B cell (primary cell): ENCODE measurements around the gene WDR70. TPM values are rescaled to one million over a fixed set of nuclear protein-coding genes. Genes with fewer than 3 reads are reported as not detected.

Experiments used
- ATAC-seq: fragments of 200-7000 bp; cut with Tn5 transposase; one replicate; pipeline ENCODE4 v1.10.0; 2021; ENCODE audit warnings: low read depth, mild to moderate bottlenecking, moderate number of reproducible peaks, moderate library complexity
- CTCF ChIA-PET: fragments of 350-600 bp; sonication (Branson Sonifier 250); formaldehyde crosslinking; loops from one replicate; lab custom pipeline; 2021; ENCODE audit warnings: antibody characterized with exemption, inconsistent platforms; lab: Charles Lee
- POLR2A ChIA-PET: fragments of 350-600 bp; sonication (Branson Sonifier 250); formaldehyde crosslinking; loops from one replicate; lab custom pipeline; 2021; ENCODE audit warnings: antibody characterized with exemption; lab: Charles Lee
- DNase-seq: peaks from one replicate; pipeline ENCODE4 v3.0.0; 2013
- H2AFZ ChIP-seq: 2 replicates; pipeline ENCODE4 v1.6.1; 2012; ENCODE audit warnings: mild to moderate bottlenecking, low read depth, low read length; ENCODE audit not compliant: insufficient read depth, poor library complexity, severe bottlenecking
- H3K27ac ChIP-seq, 2 donors: 1 replicate in 1 of 2; 2 replicates in 1 of 2; pipeline ENCODE4 v1.5.1; 2012 to 2013; ENCODE audit warnings: low read length in 2 of 2, mild to moderate bottlenecking in 2 of 2, moderate library complexity in 1 of 2
- H3K27me3 ChIP-seq, 4 experiments: fragments of 200-600 bp in 1 of 4; sonication (generic) in 1 of 4; replicated peaks in 1 of 4; 1 replicate in 2 of 4; 2 replicates in 2 of 4; pipeline versions ENCODE4 v1.6.1 to v1.7.0; 2013 to 2016; ENCODE audit warnings: low read length in 3 of 4, mild to moderate bottlenecking in 2 of 4, mixed read lengths in 1 of 4, moderate library complexity in 1 of 4; ENCODE audit not compliant: insufficient read depth in 4 of 4, control insufficient read depth in 3 of 4; ENCODE audit errors: control extremely low read depth in 1 of 4
- H3K36me3 ChIP-seq, 2 experiments: replicated peaks in 1 of 2; 1 replicate in 1 of 2; 2 replicates in 1 of 2; pipeline versions ENCODE4 v1.6.1 to v1.7.1; 2013; ENCODE audit warnings: low read length in 1 of 2; ENCODE audit not compliant: insufficient read depth in 2 of 2, control insufficient read depth in 1 of 2; ENCODE audit errors: control extremely low read depth in 1 of 2, extremely low read depth in 1 of 2
- H3K4me1 ChIP-seq, 2 donors: fragments of 200-600 bp in 1 of 2; sonication (generic) in 1 of 2; 1 replicate in 1 of 2; 2 replicates in 1 of 2; pipeline versions ENCODE4 v1.5.1 to v1.6.1; 2013 to 2017; ENCODE audit warnings: low read length in 2 of 2; ENCODE audit not compliant: control insufficient read depth in 2 of 2, insufficient read depth in 2 of 2
- H3K4me2 ChIP-seq: replicated peaks from 2 replicates; pipeline ENCODE3; 2012; ENCODE audit warnings: mild to moderate bottlenecking, low read depth, low read length; ENCODE audit not compliant: poor library complexity, severe bottlenecking
- H3K4me3 ChIP-seq, 5 experiments: fragments of 200-600 bp in 1 of 5; sonication (generic) in 1 of 5; 1 replicate in 3 of 5; 2 replicates in 2 of 5; pipeline versions ENCODE4 v1.5.1 to v1.7.0; 2011 to 2016; ENCODE audit warnings: low read length in 4 of 5, mild to moderate bottlenecking in 4 of 5, low read depth in 2 of 5, control low read depth in 1 of 5, moderate library complexity in 1 of 5; ENCODE audit not compliant: insufficient read depth in 1 of 5; ENCODE audit errors: control extremely low read depth in 1 of 5, extremely low read depth in 1 of 5
- H3K79me2 ChIP-seq: fragments of 200-600 bp; sonication (generic); one replicate; pipeline ENCODE4 v1.6.0; 2016; ENCODE audit warnings: low read length; ENCODE audit not compliant: control insufficient read depth, insufficient read depth
- H3K9ac ChIP-seq: fragments of 200-600 bp; sonication (generic); 2 replicates; pipeline ENCODE4 v1.6.1; 2017; ENCODE audit warnings: mild to moderate bottlenecking, low read length, moderate library complexity
- H3K9me3 ChIP-seq, 3 donors: one replicate each; pipeline versions ENCODE4 v1.6.1 to v1.7.1; 2013; ENCODE audit warnings: low read length in 2 of 3; ENCODE audit not compliant: control insufficient read depth in 2 of 3, insufficient read depth in 1 of 3; ENCODE audit errors: control extremely low read depth in 1 of 3
- H4K20me1 ChIP-seq: 2 replicates; pipeline ENCODE4 v1.6.0; 2012; ENCODE audit warnings: mild to moderate bottlenecking, low read length; ENCODE audit not compliant: insufficient read depth, control insufficient read depth, poor library complexity, severe bottlenecking
- H3K27ac Mint-ChIP-seq: one replicate; pipeline ENCODE4 v1.8.0; 2021; ENCODE audit warnings: mixed read lengths
- H3K27me3 Mint-ChIP-seq: one replicate; pipeline ENCODE4 v1.8.0; 2021; ENCODE audit warnings: mixed read lengths
- H3K4me1 Mint-ChIP-seq: one replicate; pipeline ENCODE4 v1.8.0; 2021; ENCODE audit warnings: mixed read lengths
- H3K4me3 Mint-ChIP-seq: one replicate; pipeline ENCODE4 v1.8.0; 2021; ENCODE audit warnings: mixed read lengths
- H3K9me3 Mint-ChIP-seq: one replicate; pipeline ENCODE4 v1.8.0; 2022; ENCODE audit warnings: mixed read lengths; ENCODE audit not compliant: insufficient read depth
- CTCF ChIP-seq: fragments of 200-600 bp; IDR thresholded peaks from one replicate; pipeline ENCODE4 v1.8.0; 2022; ENCODE audit warnings: antibody characterized with exemption, mild to moderate bottlenecking
- EZH2 ChIP-seq: IDR thresholded peaks from 2 replicates; pipeline ENCODE4 v1.6.1; 2012; ENCODE audit warnings: borderline replicate concordance, low read depth, mild to moderate bottlenecking, moderate library complexity, low read length; ENCODE audit not compliant: insufficient read depth, poor library complexity, severe bottlenecking
- WGBS: methylation state at CpG from one replicate; pipeline ENCODE4 v1.1.5; 2013; ENCODE audit warnings: missing lambda C conversion rate; ENCODE audit not compliant: insufficient coverage; 5-methylcytosine and 5-hydroxymethylcytosine counted together
- intact Hi-C: fragments of 100-400 bp; cut with micrococcal nuclease; formaldehyde crosslinking; loops from one replicate; pipeline ENCODE4 v1.10.0; 2022
- polyA plus RNA-seq: library from polyadenylated mRNA; depleted of rRNA; stranded (reverse); fragments of >200 nt; gene quantifications from 2 replicates; pipeline ENCODE4 v1.2.3, GENCODE V29; 2012
- total RNA-seq, 2 donors: library from RNA; stranded (reverse); fragments of 120-200 nt in 1 of 2; gene quantifications; 1 replicate in 1 of 2; 2 replicates in 1 of 2; pipeline versions ENCODE4 v1.2.3 to v1.2.4, GENCODE V29; 2013 to 2022

Gene WDR70
- total and polyA plus RNA-seq, 2 donors (not counting 1 experiment from before 2014, with no cell fraction given): 12.8 to 46.8 TPM

DNA sequence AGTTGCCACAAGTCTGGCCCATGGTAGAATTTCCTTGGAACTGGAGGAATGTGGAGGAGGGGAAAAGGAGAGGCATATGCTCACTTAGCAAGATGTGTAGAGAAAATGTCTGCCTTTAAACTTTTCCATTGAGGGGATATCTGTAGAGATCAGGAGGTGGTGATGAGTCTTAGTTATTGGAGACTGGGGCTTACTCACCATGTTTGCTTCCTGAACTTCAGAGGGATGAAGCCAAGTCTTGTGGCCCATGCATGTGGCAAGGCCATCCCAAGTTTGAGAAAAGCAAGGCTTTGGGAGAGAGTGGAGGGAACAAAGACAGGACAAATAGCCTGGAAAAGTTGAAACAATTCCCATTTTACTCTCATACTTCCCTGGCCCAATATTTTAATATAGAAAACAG is 336.2 kb downstream of the WDR70 start:
- H3K36me3 ChIP-seq: peaks cover 0 to 12% of the 10 kb centered on the region in 2 experiments
- H4K20me1 ChIP-seq: no peaks in the 10 kb centered on the region
- no peak overlapping the region for H3K4me3 ChIP-seq
- TF ChIP-seq EZH2 (no peak), CTCF (no peak)
- Mint-ChIP-seq H3K9me3 (no peaks in the 10 kb centered on the region), H3K4me1 (no peaks in the 10 kb centered on the region), H3K27ac (no peak overlapping the region), H3K4me3 (no peak overlapping the region), H3K27me3 (no peaks in the 10 kb centered on the region)
- POLR2A ChIA-PET: no interaction called here
- CTCF ChIA-PET: no interaction called here
- H3K27ac ChIP-seq: no peak overlapping the region
- H3K79me2 ChIP-seq: no peaks in the 10 kb centered on the region
- H3K4me1 ChIP-seq: no peaks in the 10 kb centered on the region
- no peaks in the 10 kb centered on the region for H3K27me3 ChIP-seq
- no peak overlapping the region for H3K9ac ChIP-seq
- H3K4me2 ChIP-seq: no peak overlapping the region
- intact Hi-C loops: no loop called here
- H3K9me3 ChIP-seq: no peaks in the 10 kb centered on the region
- no peak for ATAC-seq
- H2AFZ ChIP-seq: no peak overlapping the region
- DNase-seq: no peak

DNA sequence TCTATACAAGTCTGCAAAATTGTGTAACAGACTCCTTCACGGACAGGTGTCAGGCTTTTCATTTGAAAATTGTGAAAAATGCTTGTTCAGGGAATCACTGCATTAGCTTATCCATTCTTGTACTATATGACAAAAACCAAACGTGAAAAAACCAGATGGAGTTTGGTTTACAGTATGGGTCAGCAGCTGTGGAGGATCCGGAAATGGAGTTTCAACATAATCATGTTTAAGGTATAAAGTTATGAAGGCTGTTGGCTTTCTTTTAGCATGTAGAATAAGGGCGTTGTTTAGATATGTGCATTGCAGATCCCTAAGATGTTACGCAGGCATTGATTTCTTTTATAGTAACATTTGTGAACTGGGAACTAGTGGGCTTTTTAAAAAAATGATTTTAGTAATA is 336.9 kb downstream of the WDR70 start:
- no peak overlapping the region for H3K4me2 ChIP-seq
- peaks cover 0 to 13% of the 10 kb centered on the region in 2 experiments for H3K36me3 ChIP-seq
- intact Hi-C loops: no loop called here

More for the DNA sequence above, 336.9 kb downstream of the WDR70 start:
- CTCF ChIA-PET: no interaction called here
- POLR2A ChIA-PET: no interaction called here
- WGBS: 100% methylated on average over 2 of the region's 5 CpGs
- no peaks in the 10 kb centered on the region for H3K79me2 ChIP-seq
- H3K9me3 ChIP-seq: no peaks in the 10 kb centered on the region
- Mint-ChIP-seq H3K4me3 (no peak overlapping the region), H3K4me1 (no peaks in the 10 kb centered on the region), H3K27me3 (no peaks in the 10 kb centered on the region), H3K9me3 (no peaks in the 10 kb centered on the region), H3K27ac (no peak overlapping the region)
- no peaks in the 10 kb centered on the region for H4K20me1 ChIP-seq
- TF ChIP-seq CTCF (no peak), EZH2 (no peak)
- H3K4me1 ChIP-seq: no peaks in the 10 kb centered on the region
- no peak overlapping the region for H2AFZ ChIP-seq
- H3K27ac ChIP-seq: no peak overlapping the region
- no peaks in the 10 kb centered on the region for H3K27me3 ChIP-seq
- no peak for ATAC-seq
- no peak for DNase-seq
- H3K9ac ChIP-seq: no peak overlapping the region
- no peak overlapping the region for H3K4me3 ChIP-seq
